DMS 273 (cell line): ENCODE measurements around the gene ERICH6.
A peak's percentile ranks its signal among the peaks of the same experiment; 100 is the strongest.

Experiments
- DNase-seq: peaks from one replicate; lab custom pipeline; 2025; ENCODE audit not compliant: unreplicated experiment; lab: John Stamatoyannopoulos, UW

Gene ERICH6

DNA sequence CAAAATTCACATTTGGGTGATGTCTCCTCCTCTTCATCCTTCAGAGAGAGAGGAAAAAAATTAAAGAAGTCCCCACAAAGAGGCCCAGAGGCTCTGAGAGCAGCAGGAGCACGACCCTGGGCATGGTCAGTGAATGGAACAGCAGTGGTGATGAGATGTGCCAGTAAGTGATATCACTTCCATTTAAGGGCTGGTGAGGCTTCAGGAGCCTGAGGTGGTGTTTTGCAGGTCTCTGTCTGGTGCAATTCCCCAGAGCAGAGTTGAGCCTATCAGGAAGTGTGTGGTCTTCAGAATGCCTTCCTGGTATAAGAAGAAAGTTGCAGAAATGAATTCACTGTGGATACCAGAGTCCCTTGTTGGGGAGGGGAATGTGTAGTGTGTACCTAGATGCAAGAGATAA lies 21.4 kb downstream of the ERICH6 start:
- no peak for DNase-seq

- peak; percentile 15 for DNase-seq
Observed at GRCh38 chr3:150681057-150681456, 22.7 kb downstream of the ERICH6 start.

GRCh38 chr3:150680562-150680961 lies 23.2 kb downstream of the ERICH6 start:
- DNase-seq: no peak

DNA sequence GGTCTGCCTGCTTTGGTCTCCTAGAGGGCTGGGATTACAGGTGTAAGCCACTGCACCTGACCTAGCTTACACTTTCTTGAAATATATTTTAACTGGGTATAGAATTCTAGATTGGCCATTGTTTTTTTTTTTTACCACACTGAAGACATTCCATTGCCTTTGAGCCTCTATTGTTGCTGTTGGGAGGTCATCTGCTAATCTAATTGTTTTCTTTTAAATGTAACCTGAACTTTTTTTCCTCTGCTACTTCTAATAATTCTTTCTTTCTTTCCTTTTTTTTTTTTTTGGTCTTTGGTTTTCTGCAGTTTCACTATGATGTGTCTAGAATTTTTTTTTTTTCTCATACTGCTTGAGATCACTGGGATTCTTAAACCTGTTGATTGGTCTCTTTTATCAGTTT lies 28.1 kb downstream of the ERICH6 start:
- DNase-seq: no peak

- DNase-seq: no peak
Observed at GRCh38 chr3:150673966-150674365, 29.8 kb downstream of the ERICH6 start.

GRCh38 chr3:150666167-150666566 lies 37.6 kb downstream of the ERICH6 start:
- DNase-seq: no peak

GRCh38 chr3:150663461-150663860 lies 40.3 kb downstream of the ERICH6 start:
- DNase-seq: no peak

GRCh38 chr3:150662410-150663200 lies 41.1 kb downstream of the ERICH6 start:
- no peak for DNase-seq

- no peak for DNase-seq
Observed at GRCh38 chr3:150656316-150656715, 47.4 kb downstream of the ERICH6 start.

DNA sequence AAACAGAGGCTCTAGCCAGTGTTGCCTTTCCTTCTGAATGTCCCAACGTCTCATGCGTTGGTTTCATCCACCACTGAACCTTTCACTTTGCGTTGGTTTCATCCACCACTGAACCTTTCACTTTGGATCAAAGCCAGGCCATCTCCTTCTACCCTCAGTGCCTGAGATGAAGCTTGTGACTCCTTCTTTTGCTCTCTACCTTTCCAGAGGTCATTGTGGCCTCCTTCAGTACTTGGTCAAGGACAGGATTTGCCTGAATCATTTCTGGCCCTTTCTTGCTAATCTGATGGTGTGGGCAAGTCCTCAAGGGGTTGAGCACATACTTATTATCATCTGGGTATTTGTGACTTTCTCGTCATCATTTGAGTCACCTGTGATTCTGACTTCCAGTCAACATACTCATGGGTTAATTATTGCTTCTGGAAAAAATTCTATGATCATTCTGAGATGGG lies 50.6 kb downstream of the ERICH6 start:
- no peak for DNase-seq

- DNase-seq: no peak
Observed at GRCh38 chr3:150640256-150640655, 63.5 kb downstream of the ERICH6 start.

DNA sequence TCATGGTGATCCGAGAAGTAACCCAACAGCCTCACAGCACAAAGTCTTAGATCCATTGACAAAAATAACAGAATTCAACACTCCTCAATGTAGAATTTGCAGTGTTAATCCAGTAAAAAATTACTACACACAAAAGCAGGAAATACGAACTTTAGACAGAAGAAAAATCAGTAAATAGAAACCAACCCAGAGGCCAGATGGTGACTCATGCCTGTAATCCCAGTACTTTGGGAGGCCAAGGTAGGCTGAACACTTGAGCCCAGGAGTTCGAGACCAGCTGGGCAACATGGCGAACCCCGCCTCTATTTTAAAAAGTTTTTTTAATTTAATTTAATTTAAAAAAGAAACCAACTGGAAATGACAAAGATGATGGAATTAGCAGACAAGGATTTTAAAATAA lies 64.5 kb downstream of the ERICH6 start:
- no peak for DNase-seq

- no peak for DNase-seq
Observed at GRCh38 chr3:150636258-150636657, 67.5 kb downstream of the ERICH6 start.

GRCh38 chr3:150635526-150635925 lies 68.2 kb downstream of the ERICH6 start:
- DNase-seq: no peak

GRCh38 chr3:150635076-150635475 lies 68.6 kb downstream of the ERICH6 start:
- no peak for DNase-seq

GRCh38 chr3:150631515-150632221 lies 72.1 kb downstream of the ERICH6 start:
- DNase-seq: no peak

GRCh38 chr3:150627557-150627956 lies 76.2 kb downstream of the ERICH6 start:
- DNase-seq: peak; percentile 88

DNA sequence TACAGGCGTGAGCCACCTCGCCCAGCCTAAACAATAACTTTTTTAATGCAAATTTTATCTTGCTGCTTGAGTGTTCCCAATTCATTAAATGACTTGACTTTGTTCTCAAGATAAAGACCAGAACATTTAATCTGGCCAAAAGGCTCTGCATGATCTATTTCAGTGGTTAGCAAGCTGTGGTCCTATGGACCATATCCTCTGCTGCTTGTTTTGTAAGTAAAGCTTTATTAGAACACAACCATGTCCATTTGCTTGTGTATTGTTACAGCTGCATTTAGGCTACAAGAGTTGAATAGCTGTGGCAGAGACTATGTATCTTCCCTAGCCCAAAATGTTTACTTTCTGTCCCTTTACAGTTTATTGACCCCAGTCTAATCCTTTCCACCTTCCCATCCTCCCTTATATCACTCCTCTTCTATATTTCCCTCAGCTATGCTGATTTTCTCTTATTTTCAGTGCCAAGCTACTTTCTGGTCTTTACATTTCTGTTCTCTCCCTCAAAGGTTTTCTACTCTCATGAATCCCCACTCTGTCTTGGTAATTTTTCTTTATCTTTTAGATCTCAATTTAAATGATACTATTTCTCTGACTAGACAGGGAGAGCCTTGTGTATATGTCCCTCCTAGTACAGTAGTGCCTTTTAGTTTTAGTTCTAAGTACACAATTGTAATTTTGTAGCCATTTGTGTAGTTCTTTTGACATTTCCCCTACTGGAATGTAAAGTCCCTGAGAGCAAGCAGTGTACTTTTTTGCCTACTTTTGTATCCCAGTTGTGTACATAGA lies 77.4 kb downstream of the ERICH6 start:
- DNase-seq: no peak

DNA sequence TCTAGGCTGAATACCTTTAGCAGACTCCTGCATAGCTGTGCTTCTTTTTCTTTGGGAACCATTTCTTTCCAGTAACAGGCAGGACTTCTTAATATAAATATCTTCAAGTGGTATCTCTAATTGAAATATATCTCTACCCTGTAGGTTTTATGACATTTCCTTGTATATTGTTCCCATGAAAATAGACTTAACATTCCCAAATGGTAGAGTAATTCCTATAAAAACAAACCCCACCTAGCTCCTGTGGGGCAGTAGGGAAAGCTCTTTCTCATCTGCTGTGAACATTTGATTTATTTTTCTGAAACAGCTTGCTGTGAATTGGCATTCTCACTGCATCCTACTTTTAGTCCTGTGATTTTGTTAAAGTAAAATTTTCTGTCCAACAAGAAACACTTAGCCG lies 79.8 kb downstream of the ERICH6 start:
- DNase-seq: no peak

GRCh38 chr3:150622955-150623354 lies 80.8 kb downstream of the ERICH6 start:
- DNase-seq: peak; percentile 61

DNA sequence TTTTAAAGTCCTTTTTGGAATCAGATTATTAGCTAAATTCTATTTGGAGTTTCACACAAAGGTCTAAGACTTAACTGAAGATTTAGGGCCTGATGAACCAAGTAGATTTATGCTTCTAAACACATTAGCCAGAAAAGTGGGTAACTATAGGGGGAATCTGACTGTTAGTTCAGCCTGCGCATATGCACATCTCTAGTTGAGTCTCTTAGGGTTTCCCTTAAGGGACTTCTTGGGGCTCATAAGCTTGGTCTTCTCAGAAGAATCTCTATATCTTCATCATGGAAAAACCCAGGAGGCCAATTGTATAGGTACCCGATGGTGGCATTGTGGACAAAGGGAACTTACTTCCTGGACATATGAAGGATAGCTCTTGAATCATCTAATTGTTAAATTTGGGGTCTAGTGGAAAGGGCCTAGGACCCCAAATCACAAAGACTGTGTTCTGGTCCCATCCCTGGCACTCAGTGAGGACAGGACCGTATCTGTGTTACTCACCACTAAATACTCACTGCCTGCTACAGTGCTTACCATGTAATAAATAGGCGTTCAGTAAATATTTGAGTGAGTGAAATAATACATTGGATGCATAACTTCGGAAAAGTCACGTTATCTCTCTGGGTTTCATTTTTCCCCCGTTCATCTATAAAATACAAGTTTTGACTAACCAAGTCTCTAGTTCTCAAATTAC lies 83.6 kb downstream of the ERICH6 start:
- no peak for DNase-seq
